ENCODE measurements around the gene CHRNA9. TPM values are rescaled to one million over a fixed set of nuclear protein-coding genes. Genes with fewer than 3 reads are reported as not detected.

The CHRNA9 gene
- polyA plus RNA-seq, 1 of the 3 experiments (the other 2 are of a cell fraction): 0.05 TPM

DNA sequence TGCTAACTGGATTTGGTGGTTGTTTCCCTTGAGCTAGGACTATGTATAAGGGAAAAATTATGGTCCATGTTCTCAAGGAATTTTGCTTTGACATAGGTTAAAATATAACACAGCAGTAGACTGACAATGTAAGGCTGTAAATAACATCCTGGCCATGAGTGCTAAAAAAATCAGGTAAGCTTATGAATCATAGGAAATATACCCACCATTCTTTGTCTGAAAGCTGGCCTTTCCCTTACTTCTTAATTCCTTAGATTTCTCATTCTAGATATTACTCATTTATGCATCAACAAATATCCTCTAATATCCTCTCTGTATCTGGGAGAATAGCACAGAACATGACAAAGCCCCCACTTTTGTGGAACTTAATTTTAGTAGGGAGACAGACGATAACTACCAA lies 6.8 kb upstream of the CHRNA9 start:
- Histone ChIP-seq H3K36me3 (replicated peaks in 1 of 2; ENCODE audit: control insufficient read depth in 1 of 2, insufficient read depth in 2 of 2, low read length in 1 of 2) (no peaks in the 10 kb centered on the region), H3K27me3 (ENCODE audit: insufficient read depth) (no peaks in the 10 kb centered on the region), H3K27ac (ENCODE audit: low read depth in 2 of 2, low read length in 1 of 2) (no peak overlapping the region), H3K4me2 (no peak overlapping the region), H3K4me1 (ENCODE audit: control insufficient read depth in 1 of 2, insufficient read depth in 2 of 2, low read depth in 1 of 2, low read length in 1 of 2) (peaks cover under 1 to 18% of the 10 kb centered on the region in 2 experiments; a peak in 2 of 4 replicates), H3K79me2 (ENCODE audit: insufficient read depth) (no peaks in the 10 kb centered on the region), H3F3A (replicated peaks; ENCODE audit: insufficient read depth) (peaks cover 4% of the 10 kb centered on the region), H3K4me3 (ENCODE audit: low read depth in 2 of 2, low read length in 1 of 2) (no peak overlapping the region), H3K9me3 (no peaks in the 10 kb centered on the region), H4K20me1 (ENCODE audit: insufficient read depth) (no peaks in the 10 kb centered on the region), H3K9ac (no peak overlapping the region), H3K9me2 (no peaks in the 10 kb centered on the region), H2AFZ (ENCODE audit: low read depth) (no peak overlapping the region)
- no peak for DNase-seq
- WGBS (ENCODE audit: low lambda C conversion rate): 100% methylated on average over 1 of the region's 1 CpG
- CTCF ChIA-PET: interaction anchor here (5.0 kb wide), 1 partner anchor 11 kb away, joined by 65 read pairs; no protein-coding TSS in a partner anchor
- TF ChIP-seq IRF3 (IDR thresholded peaks at IDR 0.05; ENCODE audit: low read depth, low read length) (no peak), RFX5 (IDR thresholded peaks at IDR 0.05; ENCODE audit: low read length) (no peak), GABPA (IDR thresholded peaks at IDR 0.05; ENCODE audit: low read depth) (no peak), GATA2 (CRISPR knock-in tag; IDR thresholded peaks at IDR 0.05) (no peak), FOSL2 (IDR thresholded peaks at IDR 0.05; ENCODE audit: borderline replicate concordance, low read depth) (no peak)
- POLR2A ChIA-PET: no interaction called here

GRCh38 chr4:40329805-40330204 lies 5.3 kb upstream of the CHRNA9 start:
- Histone ChIP-seq H2AFZ (ENCODE audit: low read depth) (no peak overlapping the region), H3F3A (replicated peaks; ENCODE audit: insufficient read depth) (peaks cover 4% of the 10 kb centered on the region), H4K20me1 (ENCODE audit: insufficient read depth) (no peaks in the 10 kb centered on the region), H3K9me2 (no peaks in the 10 kb centered on the region), H3K9me3 (no peaks in the 10 kb centered on the region), H3K9ac (no peak overlapping the region), H3K4me2 (no peak overlapping the region), H3K27ac (ENCODE audit: low read depth in 2 of 2, low read length in 1 of 2) (no peak overlapping the region), H3K36me3 (replicated peaks in 1 of 2; ENCODE audit: control insufficient read depth in 1 of 2, insufficient read depth in 2 of 2, low read length in 1 of 2) (no peaks in the 10 kb centered on the region), H3K27me3 (ENCODE audit: insufficient read depth) (no peaks in the 10 kb centered on the region), H3K79me2 (ENCODE audit: insufficient read depth) (no peaks in the 10 kb centered on the region), H3K4me3 (ENCODE audit: low read depth in 2 of 2, low read length in 1 of 2) (no peak overlapping the region), H3K4me1 (ENCODE audit: control insufficient read depth in 1 of 2, insufficient read depth in 2 of 2, low read depth in 1 of 2, low read length in 1 of 2) (peaks cover 14 to 30% of the 10 kb centered on the region in 2 experiments)
- ChIA-PET CTCF (interaction anchor here (1.6 to 5.0 kb wide), 2 partner anchors 12 kb away, joined by 6 to 65 read pairs; no protein-coding TSS in a partner anchor), POLR2A (no interaction called here)
- no peak for DNase-seq
- TF ChIP-seq, protein P1, sequence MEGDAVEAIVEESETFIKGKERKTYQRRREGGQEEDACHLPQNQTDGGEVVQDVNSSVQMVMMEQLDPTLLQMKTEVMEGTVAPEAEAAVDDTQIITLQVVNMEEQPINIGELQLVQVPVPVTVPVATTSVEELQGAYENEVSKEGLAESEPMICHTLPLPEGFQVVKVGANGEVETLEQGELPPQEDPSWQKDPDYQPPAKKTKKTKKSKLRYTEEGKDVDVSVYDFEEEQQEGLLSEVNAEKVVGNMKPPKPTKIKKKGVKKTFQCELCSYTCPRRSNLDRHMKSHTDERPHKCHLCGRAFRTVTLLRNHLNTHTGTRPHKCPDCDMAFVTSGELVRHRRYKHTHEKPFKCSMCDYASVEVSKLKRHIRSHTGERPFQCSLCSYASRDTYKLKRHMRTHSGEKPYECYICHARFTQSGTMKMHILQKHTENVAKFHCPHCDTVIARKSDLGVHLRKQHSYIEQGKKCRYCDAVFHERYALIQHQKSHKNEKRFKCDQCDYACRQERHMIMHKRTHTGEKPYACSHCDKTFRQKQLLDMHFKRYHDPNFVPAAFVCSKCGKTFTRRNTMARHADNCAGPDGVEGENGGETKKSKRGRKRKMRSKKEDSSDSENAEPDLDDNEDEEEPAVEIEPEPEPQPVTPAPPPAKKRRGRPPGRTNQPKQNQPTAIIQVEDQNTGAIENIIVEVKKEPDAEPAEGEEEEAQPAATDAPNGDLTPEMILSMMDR (IDR thresholded peaks at IDR 0.05): no peak
- TF ChIP-seq EZH2phosphoT487 (IDR thresholded peaks at IDR 0.05; ENCODE audit: borderline replicate concordance, low read depth): no peak
- TF ChIP-seq FOXJ3 (CRISPR knock-in tag; IDR thresholded peaks at IDR 0.05): no peak
- TF ChIP-seq REST (IDR thresholded peaks at IDR 0.05; ENCODE audit: low read depth, low read length): no peak
- TF ChIP-seq SMC3 (IDR thresholded peaks at IDR 0.05; ENCODE audit: low read depth, low read length): no peak
- TF ChIP-seq, protein P2, sequence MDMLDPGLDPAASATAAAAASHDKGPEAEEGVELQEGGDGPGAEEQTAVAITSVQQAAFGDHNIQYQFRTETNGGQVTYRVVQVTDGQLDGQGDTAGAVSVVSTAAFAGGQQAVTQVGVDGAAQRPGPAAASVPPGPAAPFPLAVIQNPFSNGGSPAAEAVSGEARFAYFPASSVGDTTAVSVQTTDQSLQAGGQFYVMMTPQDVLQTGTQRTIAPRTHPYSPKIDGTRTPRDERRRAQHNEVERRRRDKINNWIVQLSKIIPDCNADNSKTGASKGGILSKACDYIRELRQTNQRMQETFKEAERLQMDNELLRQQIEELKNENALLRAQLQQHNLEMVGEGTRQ (IDR thresholded peaks at IDR 0.05; ENCODE audit: borderline replicate concordance, low read depth, low read length): no peak
- TF ChIP-seq ELF1 (IDR thresholded peaks at IDR 0.05): no peak
- no peak for TF ChIP-seq GATA2 (CRISPR knock-in tag; IDR thresholded peaks at IDR 0.05)
- no peak for TF ChIP-seq NRF1 (IDR thresholded peaks at IDR 0.05; ENCODE audit: low read depth, low read length)
- TF ChIP-seq GABPA (IDR thresholded peaks at IDR 0.05; ENCODE audit: low read depth): no peak
- TF ChIP-seq POLR2AphosphoS5 (IDR thresholded peaks at IDR 0.05; ENCODE audit: low read depth, low read length): no peak
- TF ChIP-seq NFIC (IDR thresholded peaks at IDR 0.05; ENCODE audit: borderline replicate concordance): no peak
- TF ChIP-seq YY1 (IDR thresholded peaks at IDR 0.05; ENCODE audit: low read depth): no peak
- TF ChIP-seq MXI1 (IDR thresholded peaks at IDR 0.05; ENCODE audit: low read depth, low read length): no peak
- no peak for TF ChIP-seq TEAD4 (IDR thresholded peaks at IDR 0.05; ENCODE audit: borderline replicate concordance, insufficient read depth)
- TF ChIP-seq RCOR1 (IDR thresholded peaks at IDR 0.05; ENCODE audit: low read length): no peak
- TF ChIP-seq RFX5 (IDR thresholded peaks at IDR 0.05; ENCODE audit: low read length): no peak
- no peak for TF ChIP-seq JUND (IDR thresholded peaks at IDR 0.05)
- 97% methylated on average over 7 of the region's 7 CpGs for WGBS (ENCODE audit: low lambda C conversion rate)
